Forelimb muscle (tissue), 1 donor: ENCODE data around the gene CLP1. TPM values are rescaled to one million over a fixed set of nuclear protein-coding genes. Genes with fewer than 3 reads are reported as not detected.
"Not testable (repeated sequence)": the region's sequence is repeated elsewhere in the genome, so short reads cannot be mapped to it uniquely, and the experiment has no call there.

Experiments used
- DNase-seq: peaks from one replicate; pipeline ENCODE4 v3.0.0-alpha.2; 2013; ENCODE audit warnings: low read depth
- polyA plus RNA-seq: library from polyadenylated mRNA; unstranded; fragments of 120-200 nt; gene quantifications from one replicate; pipeline ENCODE4 v1.2.1, GENCODE V29; 2013; ENCODE audit not compliant: insufficient read length

The CLP1 gene
- polyA plus RNA-seq, 1 donor, result 8.5 TPM

- DNase-seq, result no peak
Observed at GRCh38 chr11:57641011-57641807, 16.4 kb upstream of the CLP1 start.

GRCh38 chr11:57643802-57644201 lies 13.8 kb upstream of the CLP1 start:
- DNase-seq, result no peak

GRCh38 chr11:57644748-57645688 lies 12.5 kb upstream of the CLP1 start:
- no peak for DNase-seq

- no peak for DNase-seq
Observed at GRCh38 chr11:57645689-57646085, 11.9 kb upstream of the CLP1 start.

GRCh38 chr11:57646194-57646798 lies 11.3 kb upstream of the CLP1 start:
- DNase-seq, result no peak

- no peak for DNase-seq
Observed at GRCh38 chr11:57646799-57647303, 10.7 kb upstream of the CLP1 start.

GRCh38 chr11:57647372-57647771 lies 10.2 kb upstream of the CLP1 start:
- no peak for DNase-seq

- DNase-seq, result no peak
Observed at GRCh38 chr11:57647960-57648800, 9.4 kb upstream of the CLP1 start.

GRCh38 chr11:57648801-57649735 lies 8.5 kb upstream of the CLP1 start:
- DNase-seq, result no peak

- DNase-seq, result no peak
Observed at GRCh38 chr11:57649826-57650738, 7.5 kb upstream of the CLP1 start, which contains the start of gene YPEL4. Gene YPEL4, minus strand, starts transcription at chr11:57649912. Its CDS starts 2,805 bp downstream, at chr11:57647107.

- no peak for DNase-seq
Observed at GRCh38 chr11:57650739-57651090, 6.8 kb upstream of the CLP1 start.

GRCh38 chr11:57651408-57651807 lies 6.2 kb upstream of the CLP1 start:
- DNase-seq, result no peak

- DNase-seq, result not testable (repeated sequence)
Observed at GRCh38 chr11:57652230-57652629, 5.3 kb upstream of the CLP1 start.

GRCh38 chr11:57652662-57653061 lies 4.9 kb upstream of the CLP1 start:
- no peak for DNase-seq

- no peak for DNase-seq
Observed at GRCh38 chr11:57653163-57653562, 4.4 kb upstream of the CLP1 start.

GRCh38 chr11:57656885-57657193 lies 723 bp upstream of the CLP1 start:
- no peak for DNase-seq

GRCh38 chr11:57658023-57658361 lies 430 bp downstream of the CLP1 start:
- no peak for DNase-seq

GRCh38 chr11:57659669-57660068 lies 2.1 kb downstream of the CLP1 start:
- no peak for DNase-seq

- DNase-seq, result no peak
Observed at GRCh38 chr11:57662893-57663292, 5.3 kb downstream of the CLP1 start.
